CD4-positive, CD25-positive, alpha-beta regulatory T cell (primary cell): ENCODE data around the gene F2RL2. TPM values are rescaled to one million over a fixed set of nuclear protein-coding genes. Genes with fewer than 3 reads are reported as not detected.

ENCODE experiments used
- ATAC-seq, 2 donors: fragments of 150-1000 bp; cut with Tn5 transposase; one replicate each; pipeline ENCODE4 v1.10.0; 2021; ENCODE audit warnings: low read depth in 2 of 2, moderate number of reproducible peaks in 2 of 2, moderate library complexity in 1 of 2
- DNase-seq, 3 donors: peaks; one replicate each; pipeline versions ENCODE4 v3.0.0 to v3.0.0-alpha.2; 2012 to 2022; ENCODE audit warnings: mixed read lengths in 1 of 3
- H3K27ac ChIP-seq: one replicate; pipeline ENCODE4 v1.7.0; 2013; ENCODE audit warnings: mild to moderate bottlenecking, low read length; ENCODE audit not compliant: insufficient read depth, poor library complexity, severe bottlenecking
- H3K27me3 ChIP-seq: one replicate; pipeline ENCODE4 v1.7.0; 2013; ENCODE audit warnings: low read length; ENCODE audit not compliant: control insufficient read depth, insufficient read depth
- H3K36me3 ChIP-seq: one replicate; pipeline ENCODE4 v1.7.0; 2013; ENCODE audit warnings: mild to moderate bottlenecking, low read length, moderate library complexity; ENCODE audit not compliant: control insufficient read depth, insufficient read depth
- H3K4me1 ChIP-seq: 2 replicates; pipeline ENCODE4 v1.7.0; 2013; ENCODE audit warnings: mild to moderate bottlenecking, low read length; ENCODE audit not compliant: insufficient read depth, control insufficient read depth, poor library complexity, severe bottlenecking
- H3K4me3 ChIP-seq: one replicate; pipeline ENCODE4 v1.7.0; 2013; ENCODE audit warnings: low read depth, mild to moderate bottlenecking, low read length, moderate library complexity
- H3K9me3 ChIP-seq, 2 experiments: 1 replicate in 1 of 2; 2 replicates in 1 of 2; pipeline ENCODE4 v1.7.0; 2013; ENCODE audit warnings: low read length in 2 of 2, mild to moderate bottlenecking in 1 of 2, moderate library complexity in 1 of 2; ENCODE audit not compliant: control insufficient read depth in 2 of 2
- H3K27ac Mint-ChIP-seq, 3 donors: one replicate each; pipeline ENCODE4 v1.8.0; 2020 to 2022; ENCODE audit warnings: mild to moderate bottlenecking in 3 of 3, mixed read lengths in 3 of 3, moderate library complexity in 2 of 3
- H3K27me3 Mint-ChIP-seq: one replicate; pipeline ENCODE4 v1.8.0; 2022; ENCODE audit warnings: mild to moderate bottlenecking, mixed read lengths
- H3K36me3 Mint-ChIP-seq: one replicate; pipeline ENCODE4 v1.8.0; 2020; ENCODE audit warnings: mixed read lengths
- H3K4me1 Mint-ChIP-seq, 4 donors: one replicate each; pipeline ENCODE4 v1.8.0; 2020 to 2022; ENCODE audit warnings: mixed read lengths in 4 of 4, mild to moderate bottlenecking in 1 of 4
- H3K4me3 Mint-ChIP-seq, 4 donors: one replicate each; pipeline ENCODE4 v1.8.0; 2020 to 2022; ENCODE audit warnings: mild to moderate bottlenecking in 4 of 4, mixed read lengths in 4 of 4, moderate library complexity in 3 of 4
- H3K9me3 Mint-ChIP-seq, 7 donors: one replicate each; pipeline ENCODE4 v1.8.0; 2020 to 2022; ENCODE audit warnings: mixed read lengths in 7 of 7, mild to moderate bottlenecking in 3 of 7, moderate library complexity in 2 of 7
- polyA plus RNA-seq, 4 donors: library from polyadenylated mRNA; unstranded; fragments of 300-500 nt; fragmentation: Illumina TruSeq; gene quantifications; one replicate each; pipeline ENCODE4 v1.2.3, GENCODE V29; 2021
- total RNA-seq: library from RNA; stranded (reverse); gene quantifications from one replicate; pipeline ENCODE4 v1.2.3, GENCODE V29; 2022

F2RL2 gene
- total and polyA plus RNA-seq, 5 donors from 2014 or later: 0.77 to 1.6 (median 0.83) TPM; not detected in 1

DNA sequence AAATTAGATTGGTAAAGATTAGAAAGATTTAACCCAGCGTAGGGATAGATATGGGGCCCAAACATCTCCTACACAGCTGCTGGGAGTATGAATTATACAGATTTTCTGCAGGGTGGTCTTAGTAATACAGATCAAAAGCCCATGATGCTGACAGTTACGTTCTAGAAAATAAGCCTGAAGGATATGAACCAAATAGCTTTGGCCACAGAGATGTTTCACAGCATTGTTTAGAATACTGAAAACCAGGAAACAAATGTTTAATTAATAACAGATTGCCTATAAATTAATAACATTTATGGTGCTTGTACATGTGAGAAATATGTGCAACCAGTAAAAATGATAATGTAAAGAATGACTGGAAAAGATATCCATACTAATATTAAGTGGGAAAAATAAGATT lies 24.7 kb downstream of the F2RL2 start:
- no peak for ATAC-seq
- H3K27ac ChIP-seq: no peak overlapping the region

GRCh38 chr5:76595755-76596481 lies 27.3 kb downstream of the F2RL2 start:
- no peaks in the 10 kb centered on the region for H3K4me1 ChIP-seq
- H3K36me3 Mint-ChIP-seq: peaks cover 54% of the 10 kb centered on the region
- H3K27ac ChIP-seq: no peak overlapping the region
- peak overlapping the region; percentile 60 to 66 (median 62) for H3K27ac Mint-ChIP-seq
- peaks cover 89% of the 10 kb centered on the region for H3K36me3 ChIP-seq
- peaks cover 0 to 22% (median 4%) of the 10 kb centered on the region in 4 donors for H3K4me1 Mint-ChIP-seq
- DNase-seq (no peak), ATAC-seq (no peak)
- H3K27me3 Mint-ChIP-seq: no peaks in the 10 kb centered on the region
- H3K27me3 ChIP-seq: no peaks in the 10 kb centered on the region
- no peaks in the 10 kb centered on the region for H3K9me3 Mint-ChIP-seq
- no peaks in the 10 kb centered on the region for H3K9me3 ChIP-seq
- no peak overlapping the region for H3K4me3 Mint-ChIP-seq
- no peak overlapping the region for H3K4me3 ChIP-seq

More for the DNA sequence above, 24.7 kb downstream of the F2RL2 start:
- no peaks in the 10 kb centered on the region for H3K9me3 ChIP-seq
- no peaks in the 10 kb centered on the region for H3K27me3 Mint-ChIP-seq
- H3K36me3 Mint-ChIP-seq: peaks cover 53% of the 10 kb centered on the region
- H3K27me3 ChIP-seq: no peaks in the 10 kb centered on the region
- no peak overlapping the region for H3K4me3 Mint-ChIP-seq
- H3K27ac Mint-ChIP-seq: no peak overlapping the region
- H3K36me3 ChIP-seq: peaks cover 88% of the 10 kb centered on the region
- H3K4me1 Mint-ChIP-seq: peaks cover 7 to 21% (median 8%) of the 10 kb centered on the region in 4 donors
- no peaks in the 10 kb centered on the region for H3K4me1 ChIP-seq
- no peak for DNase-seq
- no peaks in the 10 kb centered on the region for H3K9me3 Mint-ChIP-seq
- H3K4me3 ChIP-seq: no peak overlapping the region

- Mint-ChIP-seq H3K27me3 (no peaks in the 10 kb centered on the region), H3K9me3 (no peaks in the 10 kb centered on the region), H3K36me3 (peaks cover 56% of the 10 kb centered on the region), H3K4me1 (peaks cover 0 to 14% (median 8%) of the 10 kb centered on the region in 4 donors), H3K4me3 (no peak overlapping the region), H3K27ac (peak overlapping the region in 1 of 3 donors; percentile 33)
- Histone ChIP-seq H3K4me1 (no peaks in the 10 kb centered on the region), H3K4me3 (no peak overlapping the region), H3K27ac (no peak overlapping the region), H3K36me3 (peaks cover 89% of the 10 kb centered on the region), H3K27me3 (no peaks in the 10 kb centered on the region), H3K9me3 (no peaks in the 10 kb centered on the region)
- ATAC-seq (no peak), DNase-seq (no peak)
Observed at GRCh38 chr5:76594107-76594506, 29.1 kb downstream of the F2RL2 start.

DNA sequence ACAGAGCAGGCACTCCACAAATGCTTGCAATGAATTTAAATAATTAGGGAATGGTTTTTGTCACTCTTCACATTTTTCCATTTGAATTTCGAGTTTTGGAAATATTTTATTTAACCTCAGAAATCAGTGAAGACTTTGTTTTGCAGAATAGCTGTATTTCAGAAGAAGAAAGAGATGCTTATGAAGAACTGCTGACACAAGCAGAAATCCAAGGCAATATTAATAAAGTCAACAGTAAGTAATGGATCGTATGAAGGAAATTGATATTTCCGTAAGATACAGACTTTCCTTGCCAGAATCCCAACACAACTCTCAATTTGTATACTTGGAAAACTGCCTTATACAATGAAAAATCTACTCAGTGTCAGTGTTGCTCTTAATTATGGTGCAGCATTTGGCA lies 30.5 kb downstream of the F2RL2 start:
- Mint-ChIP-seq H3K27me3 (no peaks in the 10 kb centered on the region), H3K36me3 (peaks cover 57% of the 10 kb centered on the region), H3K4me3 (no peak overlapping the region), H3K4me1 (peaks cover 0 to 14% (median 7%) of the 10 kb centered on the region in 4 donors), H3K9me3 (no peaks in the 10 kb centered on the region), H3K27ac (peak overlapping the region in 1 of 3 donors; percentile 64)
- no peak for DNase-seq
- Histone ChIP-seq H3K9me3 (no peaks in the 10 kb centered on the region), H3K4me3 (no peak overlapping the region), H3K27ac (no peak overlapping the region), H3K36me3 (peaks cover 78% of the 10 kb centered on the region), H3K27me3 (no peaks in the 10 kb centered on the region), H3K4me1 (no peaks in the 10 kb centered on the region)
- no peak for ATAC-seq

DNA sequence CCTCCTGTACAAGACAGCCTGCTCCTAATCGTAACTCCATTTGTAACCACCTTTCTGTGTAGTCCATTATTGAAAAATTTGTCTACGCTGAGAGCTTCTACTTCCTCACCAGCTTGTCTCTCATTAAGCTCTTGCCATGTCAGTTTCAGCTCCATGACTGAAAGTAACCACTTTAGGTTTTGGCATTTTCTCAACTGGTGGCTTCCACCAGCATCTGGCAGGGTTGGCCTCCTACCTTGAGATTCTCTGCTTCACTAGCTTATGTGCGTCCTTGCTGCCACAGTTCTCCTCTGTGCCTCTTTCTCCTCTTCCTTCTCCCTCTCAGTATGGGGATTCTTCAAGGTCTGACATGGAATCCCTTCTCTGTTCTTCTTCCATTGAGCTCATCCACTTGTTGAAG lies 31.8 kb downstream of the F2RL2 start:
- Mint-ChIP-seq H3K27me3 (no peaks in the 10 kb centered on the region), H3K4me1 (peaks cover 0 to 14% (median 7%) of the 10 kb centered on the region in 4 donors), H3K9me3 (no peaks in the 10 kb centered on the region), H3K36me3 (peaks cover 52% of the 10 kb centered on the region), H3K4me3 (no peak overlapping the region), H3K27ac (peak overlapping the region in 2 of 3 donors; percentile 21 to 64)
- no peaks in the 10 kb centered on the region for H3K4me1 ChIP-seq
- no peak overlapping the region for H3K27ac ChIP-seq
- ATAC-seq (no peak), DNase-seq (no peak)
- H3K4me3 ChIP-seq: no peak overlapping the region
- H3K36me3 ChIP-seq: peaks cover 67% of the 10 kb centered on the region
- H3K9me3 ChIP-seq: no peaks in the 10 kb centered on the region
- H3K27me3 ChIP-seq: no peaks in the 10 kb centered on the region

DNA sequence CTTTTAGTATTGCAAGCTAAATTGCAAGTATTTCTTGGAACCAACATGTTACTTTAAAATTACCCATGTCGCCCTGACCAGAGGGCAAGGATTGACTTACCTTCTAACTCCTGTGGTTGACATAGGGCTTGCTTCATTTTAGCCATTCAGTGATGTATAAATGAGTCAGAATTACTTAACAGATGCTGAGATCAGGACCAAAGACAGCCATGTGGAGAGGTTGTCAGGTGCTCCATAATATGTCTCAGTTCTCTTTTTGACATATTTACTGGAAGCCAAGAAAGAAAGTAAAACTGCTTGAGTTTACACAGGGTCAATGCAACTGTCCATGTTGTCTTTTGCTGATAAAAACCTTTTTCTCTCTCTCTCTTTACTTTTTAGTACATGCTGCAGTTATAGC lies 33.2 kb downstream of the F2RL2 start:
- Histone ChIP-seq H3K27ac (no peak overlapping the region), H3K4me1 (no peaks in the 10 kb centered on the region), H3K4me3 (no peak overlapping the region), H3K9me3 (no peaks in the 10 kb centered on the region), H3K27me3 (no peaks in the 10 kb centered on the region), H3K36me3 (peaks cover 53% of the 10 kb centered on the region)
- ATAC-seq (no peak), DNase-seq (no peak)
- Mint-ChIP-seq H3K27ac (no peak overlapping the region), H3K4me1 (peaks cover 2 to 14% (median 10%) of the 10 kb centered on the region in 4 donors), H3K27me3 (no peaks in the 10 kb centered on the region), H3K36me3 (peaks cover 49% of the 10 kb centered on the region), H3K9me3 (no peaks in the 10 kb centered on the region), H3K4me3 (no peak overlapping the region)

DNA sequence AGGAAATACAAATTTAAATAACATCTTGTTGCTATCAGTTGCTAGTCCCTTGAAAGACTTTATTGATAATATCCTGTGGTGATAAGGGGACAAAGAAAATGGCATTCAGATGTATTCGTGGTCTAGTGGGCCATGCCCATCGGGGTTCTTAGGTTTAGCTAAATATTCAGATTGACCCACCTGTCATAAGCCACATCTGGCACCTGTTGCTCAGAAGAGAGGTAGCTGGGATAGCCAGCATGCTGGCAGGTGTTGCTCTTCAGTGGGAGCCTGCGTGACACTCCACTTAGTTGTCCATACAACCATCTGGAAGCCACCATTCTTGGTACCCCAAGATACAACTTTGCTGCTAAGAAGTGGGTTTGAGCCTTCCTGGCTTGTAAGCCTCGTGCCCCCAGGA lies 36.7 kb downstream of the F2RL2 start:
- Mint-ChIP-seq H3K4me1 (peaks cover 11 to 15% (median 15%) of the 10 kb centered on the region in 4 donors), H3K9me3 (no peaks in the 10 kb centered on the region), H3K4me3 (no peak overlapping the region), H3K27me3 (no peaks in the 10 kb centered on the region), H3K27ac (no peak overlapping the region), H3K36me3 (peaks cover 27% of the 10 kb centered on the region)
- Histone ChIP-seq H3K27ac (no peak overlapping the region), H3K27me3 (no peaks in the 10 kb centered on the region), H3K9me3 (no peaks in the 10 kb centered on the region), H3K4me3 (no peak overlapping the region), H3K4me1 (no peaks in the 10 kb centered on the region), H3K36me3 (peaks cover 33% of the 10 kb centered on the region)
- DNase-seq (no peak), ATAC-seq (no peak)

DNA sequence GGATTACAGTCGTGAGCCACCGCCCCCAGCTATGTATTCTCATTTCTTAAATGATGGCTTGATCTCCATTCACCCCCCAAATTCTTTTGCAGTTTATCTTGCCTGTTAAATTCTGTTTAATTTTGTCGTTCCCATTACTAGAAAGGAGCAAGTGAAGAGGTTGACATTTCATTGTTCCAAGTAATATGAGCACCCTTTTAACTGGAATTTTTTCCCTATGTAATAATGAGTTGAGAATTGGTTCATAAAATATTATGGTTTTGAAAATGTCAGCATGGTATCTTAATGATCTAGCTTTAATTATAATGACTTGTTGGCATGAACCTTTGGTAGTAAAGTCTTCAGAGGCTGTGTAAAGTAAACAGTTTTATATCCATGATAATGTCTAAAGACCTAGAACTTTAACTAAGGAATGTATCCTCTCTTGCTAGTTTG lies 37.4 kb downstream of the F2RL2 start:
- H3K27me3 ChIP-seq: no peaks in the 10 kb centered on the region
- Mint-ChIP-seq H3K36me3 (peaks cover 23% of the 10 kb centered on the region), H3K27me3 (no peaks in the 10 kb centered on the region), H3K4me3 (no peak overlapping the region), H3K9me3 (no peaks in the 10 kb centered on the region), H3K27ac (no peak overlapping the region), H3K4me1 (peaks cover 16 to 22% (median 19%) of the 10 kb centered on the region in 4 donors)
- no peak overlapping the region for H3K27ac ChIP-seq
- H3K36me3 ChIP-seq: peaks cover 26% of the 10 kb centered on the region
- DNase-seq (no peak), ATAC-seq (no peak)
- no peak overlapping the region for H3K4me3 ChIP-seq
- H3K4me1 ChIP-seq: no peaks in the 10 kb centered on the region
- H3K9me3 ChIP-seq: no peaks in the 10 kb centered on the region
